Heart left ventricle (tissue), 16 donors: ENCODE measurements around the gene COX11. TPM values are rescaled to one million over a fixed set of nuclear protein-coding genes. Genes with fewer than 3 reads are reported as not detected.

Experiments
- ATAC-seq, 4 donors: fragments of 200-7000 bp; cut with Tn5 transposase; one replicate each; pipeline ENCODE4 v1.9.1; 2020 to 2022; ENCODE audit warnings: moderate library complexity in 4 of 4, mild to moderate bottlenecking in 3 of 4, moderate number of reproducible peaks in 1 of 4
- DNase-seq, 5 donors: peaks; one replicate each; pipeline ENCODE4 v3.0.0-alpha.2; 2020
- H3K27ac ChIP-seq, 12 donors: fragments of 200-600 bp; sonication (generic) in 4 of 12; one replicate each; pipeline versions ENCODE4 v1.5.0 to v1.8.0; 2016 to 2022; ENCODE audit warnings: mild to moderate bottlenecking in 2 of 12
- H3K27me3 ChIP-seq, 9 donors: fragments of 200-600 bp; sonication (generic) in 2 of 9; one replicate each; pipeline versions ENCODE4 v1.5.1 to v1.8.0; 2016 to 2022; ENCODE audit warnings: mild to moderate bottlenecking in 3 of 9
- H3K36me3 ChIP-seq, 9 donors: fragments of 200-600 bp; sonication (generic) in 2 of 9; one replicate each; pipeline versions ENCODE4 v1.5.0 to v1.8.0; 2018 to 2022; ENCODE audit warnings: mild to moderate bottlenecking in 2 of 9
- H3K4me1 ChIP-seq, 12 donors: fragments of 200-600 bp; sonication (generic) in 4 of 12; one replicate each; pipeline versions ENCODE4 v1.5.0 to v1.8.0; 2016 to 2022; ENCODE audit warnings: mild to moderate bottlenecking in 3 of 12
- H3K4me3 ChIP-seq, 12 donors: fragments of 200-600 bp; sonication (generic) in 4 of 12; one replicate each; pipeline versions ENCODE4 v1.5.0 to v1.8.0; 2017 to 2022; ENCODE audit warnings: mild to moderate bottlenecking in 9 of 12, moderate library complexity in 4 of 12
- H3K9me3 ChIP-seq, 12 donors: fragments of 200-600 bp; sonication (generic) in 4 of 12; one replicate each; pipeline versions ENCODE4 v1.5.0 to v1.8.0; 2016 to 2022; ENCODE audit warnings: mild to moderate bottlenecking in 1 of 12
- POLR2A ChIP-seq, 2 donors: fragments of 450-650 bp; IDR thresholded peaks; one replicate each; pipeline ENCODE4 v1.6.1; 2017; ENCODE audit warnings: antibody characterized with exemption in 2 of 2, mild to moderate bottlenecking in 2 of 2, moderate library complexity in 2 of 2
- WGBS, 4 donors: extraction: QIAGEN DNeasy Blood & Tissue Kit in 2 of 4; methylation state at CpG; one replicate each; pipeline versions ENCODE4 v1.1.5 to v1.1.7; 2013 to 2018; 5-methylcytosine and 5-hydroxymethylcytosine counted together
- intact Hi-C, 10 donors: fragments of 100-400 bp; cut with DNase I; formaldehyde crosslinking; loops; one replicate each; pipeline versions ENCODE4 v1.11.1 to v1.14.2; 2022
- polyA plus RNA-seq, 2 donors: library from polyadenylated mRNA; stranded (reverse); fragments of 200-250 nt; gene quantifications; one replicate each; pipeline ENCODE4 v1.2.3, GENCODE V29; 2013
- total RNA-seq, 9 donors: library from RNA; depleted of rRNA in 2 of 9; stranded (reverse); fragments of >200 nt in 2 of 9; fragmentation: NEBNext Ultra II Directional in 3 of 9; extraction: Animal tissue kit (Norgen Biotek cat#: 25700) in 3 of 9; gene quantifications; one replicate each; pipeline versions ENCODE4 v1.1.0 to v1.2.4, GENCODE V29; 2016 to 2023
- TF ChIP-seq, protein P1 (sequence below), 12 donors: fragments of 200-600 bp; sonication (generic) in 4 of 12; IDR thresholded peaks; one replicate each; pipeline versions ENCODE4 v1.5.0 to v1.8.0; 2018 to 2022; ENCODE audit warnings: antibody characterized with exemption in 12 of 12, mild to moderate bottlenecking in 5 of 12
- donor health status: ischemic (EF 13 %, LVEDD 7.1; RV severe dilation, severe dysfunction).
- donor health status: healthy with polysubstance abuse.
- donor health status: DM: no; HTN: yes; CAD: no.
- donor health status: DM: no; HTN: no; CAD: no.
- donor health status: ischemic (EF 25% LVEDD 6.9; RV normal size, moderate dysfunction).
- donor health status: ischemic (EF 25% LVEDD 5.7; RV mildly dilated, moderate dysfunction).
- donor health status: healthy.
- donor health status: DM: yes; HTN: yes; CAD: no.
- donor health status: ischemic (EF 35%, LVEDD 5.7; RV mildly dilated, moderate dysfunction).
- donor health status: nonischemic (EF 11% LVEDD 7.7; RV severe dilation, severe dysfunction).
- donor health status: DM: yes; HTN: yes; CAD: no.
- donor health status: PGD.
- donor health status: ischemic (EF 29% LVEDD 5.4; RV normal size, mild dysfunction).
- donor health status: nonischemic (EF 23%, LVEDD 6.1; RV moderate dilation, normal function).

COX11 gene
- total and polyA plus RNA-seq, 11 donors: 27.5 to 73.1 (median 51.0) TPM

DNA sequence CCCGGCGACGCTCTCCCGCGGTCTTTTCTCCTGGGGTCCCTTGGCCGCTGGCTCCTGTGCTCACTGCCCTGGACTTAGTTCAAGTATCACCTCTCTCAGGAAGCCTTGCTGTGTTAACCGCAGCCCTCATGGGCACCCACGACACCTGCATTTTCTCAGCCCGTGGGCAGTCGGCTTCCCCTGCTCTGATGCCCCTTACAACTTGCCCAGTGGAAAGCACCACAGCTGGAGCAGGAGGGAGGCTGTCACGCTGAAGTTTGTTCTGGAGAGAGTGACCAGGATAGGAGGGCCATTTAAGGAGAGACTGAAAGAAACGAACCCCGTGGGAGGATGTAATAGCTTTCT lies 506 bp upstream of the COX11 start:
- no peaks in the 10 kb centered on the region for H3K9me3 ChIP-seq
- H3K27me3 ChIP-seq: no peaks in the 10 kb centered on the region
- TF ChIP-seq POLR2A (IDR thresholded peaks at IDR 0.05): no peak
- TF ChIP-seq, protein P1, sequence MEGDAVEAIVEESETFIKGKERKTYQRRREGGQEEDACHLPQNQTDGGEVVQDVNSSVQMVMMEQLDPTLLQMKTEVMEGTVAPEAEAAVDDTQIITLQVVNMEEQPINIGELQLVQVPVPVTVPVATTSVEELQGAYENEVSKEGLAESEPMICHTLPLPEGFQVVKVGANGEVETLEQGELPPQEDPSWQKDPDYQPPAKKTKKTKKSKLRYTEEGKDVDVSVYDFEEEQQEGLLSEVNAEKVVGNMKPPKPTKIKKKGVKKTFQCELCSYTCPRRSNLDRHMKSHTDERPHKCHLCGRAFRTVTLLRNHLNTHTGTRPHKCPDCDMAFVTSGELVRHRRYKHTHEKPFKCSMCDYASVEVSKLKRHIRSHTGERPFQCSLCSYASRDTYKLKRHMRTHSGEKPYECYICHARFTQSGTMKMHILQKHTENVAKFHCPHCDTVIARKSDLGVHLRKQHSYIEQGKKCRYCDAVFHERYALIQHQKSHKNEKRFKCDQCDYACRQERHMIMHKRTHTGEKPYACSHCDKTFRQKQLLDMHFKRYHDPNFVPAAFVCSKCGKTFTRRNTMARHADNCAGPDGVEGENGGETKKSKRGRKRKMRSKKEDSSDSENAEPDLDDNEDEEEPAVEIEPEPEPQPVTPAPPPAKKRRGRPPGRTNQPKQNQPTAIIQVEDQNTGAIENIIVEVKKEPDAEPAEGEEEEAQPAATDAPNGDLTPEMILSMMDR (IDR thresholded peaks at IDR 0.05): no peak
- H3K36me3 ChIP-seq: peaks cover 0 to 15% (median 12%) of the 10 kb centered on the region in 9 donors
- ATAC-seq: peak; percentile 63 to 73 (median 67)
- H3K27ac ChIP-seq: peak overlapping the region; percentile 63 to 92 (median 86)
- H3K4me1 ChIP-seq: peaks cover 0 to 30% (median 17%) of the 10 kb centered on the region in 12 donors
- 0 to 1% (median 0%) methylated on average over 13 of the region's 13 CpGs for WGBS, 4 donors
- peak overlapping the region; percentile 72 to 97 (median 89) for H3K4me3 ChIP-seq
- intact Hi-C loops: loop anchor here in 3 of 10 donors (2.0 to 10.0 kb wide), 3 partner anchors 64 to 270 kb away; partner anchors contain the start of gene TOM1L1 (in 1 of the 3)
- peak in 1 of 5 donors; percentile 31 for DNase-seq

DNA sequence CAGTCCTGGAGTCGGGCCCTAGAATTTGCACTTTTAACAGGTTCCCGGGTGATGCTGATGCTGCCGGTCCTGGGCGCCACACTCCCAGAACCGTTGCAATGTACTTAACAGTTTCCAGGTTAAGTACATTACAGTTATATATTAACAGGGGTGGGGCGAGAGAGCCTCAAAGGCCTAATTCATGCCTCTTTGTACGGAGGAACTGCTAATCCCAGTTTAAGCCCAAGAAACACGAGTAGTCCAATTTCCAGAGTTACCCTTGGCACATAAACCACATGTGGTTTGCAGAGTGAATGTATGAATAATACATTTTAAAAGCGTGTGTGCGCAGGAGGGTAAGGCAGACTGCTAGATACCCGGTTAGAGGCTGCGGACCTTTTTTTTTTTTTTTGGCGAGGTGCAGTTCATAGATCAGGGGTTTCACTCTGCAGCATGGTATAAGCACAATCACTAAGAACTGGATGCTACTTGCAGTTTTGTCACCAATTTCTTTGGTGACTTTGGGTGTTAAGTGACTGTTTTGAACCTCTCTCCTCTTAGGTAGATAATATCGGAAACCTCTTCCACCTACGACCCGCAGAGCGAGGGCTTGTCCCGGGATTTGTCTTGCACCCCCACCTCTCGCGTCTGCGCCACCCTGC lies 713 bp downstream of the COX11 start:
- no peak for DNase-seq
- peaks cover 0 to 27% (median 24%) of the 10 kb centered on the region in 9 donors for H3K36me3 ChIP-seq
- H3K9me3 ChIP-seq: no peaks in the 10 kb centered on the region
- 1 to 2% (median 2%) methylated on average over 20 to 21 of the region's 21 CpGs for WGBS, 4 donors
- no peak for TF ChIP-seq POLR2A (IDR thresholded peaks at IDR 0.05)
- TF ChIP-seq, protein P1 (IDR thresholded peaks at IDR 0.05): peak in 1 of 12 donors; percentile 49
- H3K4me3 ChIP-seq: peak overlapping the region; percentile 72 to 97 (median 89)
- H3K4me1 ChIP-seq: peaks cover 0 to 30% (median 17%) of the 10 kb centered on the region in 12 donors
- peak in 2 of 4 donors; percentile 1 to 7 for ATAC-seq
- no peaks in the 10 kb centered on the region for H3K27me3 ChIP-seq
- peak overlapping the region; percentile 18 to 92 (median 86) for H3K27ac ChIP-seq
- intact Hi-C loops: loop anchor here in 3 of 10 donors (2.0 to 10.0 kb wide), 3 partner anchors 63 to 271 kb away; partner anchors contain the start of gene TOM1L1 (in 1 of the 3)

DNA sequence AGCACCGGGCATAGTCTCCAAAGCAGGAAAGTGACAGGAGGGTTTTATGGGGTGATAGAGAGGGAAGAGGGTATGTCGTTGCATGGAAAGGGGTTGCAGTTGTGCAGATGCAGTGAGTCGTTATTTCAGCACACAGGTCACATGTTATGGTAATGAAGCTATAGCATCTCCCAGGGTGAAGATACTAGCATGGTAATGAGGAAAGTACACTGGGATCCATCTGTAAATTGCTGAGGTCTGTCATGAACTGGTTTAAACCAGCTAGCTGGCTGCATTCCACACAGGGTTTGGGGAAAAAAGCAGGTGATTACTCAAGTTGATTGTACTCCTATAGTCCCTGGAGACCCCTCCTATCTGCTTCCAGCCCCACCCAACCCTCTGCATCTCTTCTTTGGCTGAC lies 11.7 kb downstream of the COX11 start:
- intact Hi-C loops: no loop called here
- Histone ChIP-seq H3K27me3 (no peaks in the 10 kb centered on the region), H3K4me1 (no peaks in the 10 kb centered on the region), H3K9me3 (no peaks in the 10 kb centered on the region), H3K36me3 (peaks cover 0 to 76% (median 57%) of the 10 kb centered on the region in 9 donors), H3K27ac (no peak overlapping the region), H3K4me3 (no peak overlapping the region)
- no peak for TF ChIP-seq POLR2A (IDR thresholded peaks at IDR 0.05)
- TF ChIP-seq, protein P1 (IDR thresholded peaks at IDR 0.05): no peak
- WGBS, 4 donors: 71 to 78% (median 76%) methylated on average over 3 of the region's 3 CpGs
- no peak for ATAC-seq
- DNase-seq: no peak

DNA sequence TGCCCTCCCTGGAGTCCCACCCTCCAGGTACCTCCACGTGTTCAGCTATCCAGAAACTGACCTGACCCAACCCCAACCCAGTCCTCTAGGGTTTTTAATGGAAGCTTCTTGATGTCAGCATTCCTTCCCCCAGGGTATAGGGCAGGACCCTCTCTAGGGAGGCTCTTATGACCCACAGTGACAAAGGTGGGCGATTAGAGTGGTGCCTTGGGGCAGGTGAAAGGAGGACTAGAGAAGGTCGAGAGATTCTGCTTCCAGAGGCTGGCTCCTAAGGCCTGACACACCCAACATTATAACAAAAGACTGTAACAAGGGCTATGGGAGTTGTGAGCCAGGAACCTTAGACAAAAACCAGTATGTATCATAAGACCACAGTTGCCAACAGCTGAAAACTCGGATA lies 17.2 kb downstream of the COX11 start:
- TF ChIP-seq POLR2A (IDR thresholded peaks at IDR 0.05): no peak
- TF ChIP-seq, protein P1 (IDR thresholded peaks at IDR 0.05): no peak
- Histone ChIP-seq H3K27ac (no peak overlapping the region), H3K27me3 (no peaks in the 10 kb centered on the region), H3K36me3 (peaks cover 0 to 29% (median 9%) of the 10 kb centered on the region in 9 donors), H3K9me3 (no peaks in the 10 kb centered on the region), H3K4me1 (no peaks in the 10 kb centered on the region), H3K4me3 (no peak overlapping the region)
- DNase-seq (no peak), ATAC-seq (no peak)
- 77 to 91% (median 89%) methylated on average over 4 of the region's 4 CpGs for WGBS, 4 donors
- intact Hi-C loops: no loop called here
